ENCODE measurements around the gene TMEM255B. TPM values are rescaled to one million over a fixed set of nuclear protein-coding genes. Genes with fewer than 3 reads are reported as not detected.

The TMEM255B gene
- total and polyA plus RNA-seq, 2 of the 4 experiments (the other 2 are of a cell fraction): 0.36 to 0.94 TPM

GRCh38 chr13:113724780-113725315 is 34.2 kb upstream of the TMEM255B start:
- H3K4me1 ChIP-seq (ENCODE audit: control insufficient read depth, insufficient read depth, low read length): no peaks in the 10 kb centered on the region; the same call in none of the 2 replicates
- CTCF ChIA-PET: no interaction called here
- POLR2A ChIA-PET (ENCODE audit: unreplicated experiment): no interaction called here
- no peak overlapping the region for H3K56ac ChIP-seq (ENCODE audit: extremely low read depth, insufficient read depth, low read length)
- no peak overlapping the region; the same call in 1 of the 2 replicates for H3K4ac ChIP-seq (ENCODE audit: low read depth, low read length)
- BruUV-seq (replicated peaks): no TSS peak
- peak overlapping the region; percentile 77 for H3K4me2 ChIP-seq (ENCODE audit: low read depth, low read length)
- no peaks in the 10 kb centered on the region for H3K36me3 ChIP-seq (ENCODE audit: control insufficient read depth, insufficient read depth, low read length)
- H3K79me1 ChIP-seq (ENCODE audit: low read depth in 1 of 2, low read length in 2 of 2): no peaks in the 10 kb centered on the region
- H2AK5ac ChIP-seq (ENCODE audit: low read depth, low read length): peak overlapping the region; percentile 82; the same call in 1 of the 2 replicates
- DNase-seq: peak; percentile 23
- H2BK5ac ChIP-seq (ENCODE audit: low read depth, low read length, poor library complexity, severe bottlenecking): no peak overlapping the region
- no peak overlapping the region for H4K8ac ChIP-seq (ENCODE audit: low read depth in 2 of 2, low read length in 2 of 2)
- H4K91ac ChIP-seq (ENCODE audit: insufficient read depth, low read depth, low read length): no peak overlapping the region; the same call in 1 of the 2 replicates
- peak overlapping the region; percentile 92 for H2AFZ ChIP-seq (replicated peaks; ENCODE audit: low read length, poor library complexity)
- H4K20me1 ChIP-seq (ENCODE audit: insufficient read depth, low read length): no peaks in the 10 kb centered on the region
- TF ChIP-seq SMC3 (IDR thresholded peaks at IDR 0.05; ENCODE audit: low read depth, low read length): peak; percentile 72
- TF ChIP-seq ELK1 (IDR thresholded peaks at IDR 0.05; ENCODE audit: borderline replicate concordance, low read depth, low read length): no peak
- no peak for TF ChIP-seq MAFK (IDR thresholded peaks at IDR 0.05; ENCODE audit: low read depth, low read length)
- peak; percentile 74 for TF ChIP-seq RAD21 (IDR thresholded peaks at IDR 0.05; ENCODE audit: low read length)
- TF ChIP-seq, protein P1, sequence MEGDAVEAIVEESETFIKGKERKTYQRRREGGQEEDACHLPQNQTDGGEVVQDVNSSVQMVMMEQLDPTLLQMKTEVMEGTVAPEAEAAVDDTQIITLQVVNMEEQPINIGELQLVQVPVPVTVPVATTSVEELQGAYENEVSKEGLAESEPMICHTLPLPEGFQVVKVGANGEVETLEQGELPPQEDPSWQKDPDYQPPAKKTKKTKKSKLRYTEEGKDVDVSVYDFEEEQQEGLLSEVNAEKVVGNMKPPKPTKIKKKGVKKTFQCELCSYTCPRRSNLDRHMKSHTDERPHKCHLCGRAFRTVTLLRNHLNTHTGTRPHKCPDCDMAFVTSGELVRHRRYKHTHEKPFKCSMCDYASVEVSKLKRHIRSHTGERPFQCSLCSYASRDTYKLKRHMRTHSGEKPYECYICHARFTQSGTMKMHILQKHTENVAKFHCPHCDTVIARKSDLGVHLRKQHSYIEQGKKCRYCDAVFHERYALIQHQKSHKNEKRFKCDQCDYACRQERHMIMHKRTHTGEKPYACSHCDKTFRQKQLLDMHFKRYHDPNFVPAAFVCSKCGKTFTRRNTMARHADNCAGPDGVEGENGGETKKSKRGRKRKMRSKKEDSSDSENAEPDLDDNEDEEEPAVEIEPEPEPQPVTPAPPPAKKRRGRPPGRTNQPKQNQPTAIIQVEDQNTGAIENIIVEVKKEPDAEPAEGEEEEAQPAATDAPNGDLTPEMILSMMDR (conservative IDR thresholded peaks at IDR 0.05; ENCODE audit: low read depth, low read length): peak; percentile 75
- no peak overlapping the region for H3K18ac ChIP-seq (ENCODE audit: low read depth, low read length)
- no peaks in the 10 kb centered on the region for H3K9me1 ChIP-seq (ENCODE audit: insufficient read depth, low read length)
- peak overlapping the region; percentile 44 for H3K4me3 ChIP-seq (ENCODE audit: insufficient read depth, low read depth, low read length)
- peaks cover 19% of the 10 kb centered on the region for H3K27me3 ChIP-seq (ENCODE audit: control insufficient read depth, insufficient read depth, low read length)
- no peak overlapping the region for H2BK15ac ChIP-seq (ENCODE audit: low read depth, low read length)
- H3K27ac ChIP-seq (ENCODE audit: insufficient read depth, low read length): no peak overlapping the region
- peak; percentile 93 for ATAC-seq (ENCODE audit: low read depth)
- in situ Hi-C loops (cut with MboI; ENCODE audit: low sequenced_read_pairs) (no loop called here), intact Hi-C loops (cut with micrococcal nuclease) (no loop called here), dilution Hi-C loops (cut with HindIII; ENCODE audit: low sequenced_read_pairs, unreplicated experiment) (no loop called here)
- no peak overlapping the region for H3K9ac ChIP-seq (ENCODE audit: low read depth, low read length)
- H3K14ac ChIP-seq (replicated peaks; ENCODE audit: low read depth, low read length): no peak overlapping the region
- WGBS, 2 experiments (ENCODE audit: extremely low coverage in 2 of 2, insufficient read length in 1 of 2): 4% methylated on average over 10 of the region's 36 CpGs; no CpG with 5 or more reads in 1 of the 2 experiments
- H3K23ac ChIP-seq (ENCODE audit: low read depth, low read length): no peak overlapping the region
- H4K5ac ChIP-seq (ENCODE audit: low read depth, low read length): no peak overlapping the region
- H2BK20ac ChIP-seq (ENCODE audit: low read depth, low read length): no peak overlapping the region
- H3K9me3 ChIP-seq (ENCODE audit: control insufficient read depth, insufficient read depth, low read length): peaks cover 2% of the 10 kb centered on the region; the same call in 1 of the 2 replicates
- peak overlapping the region; percentile 42 for H2AK9ac ChIP-seq (replicated peaks; ENCODE audit: low read depth, low read length, poor library complexity)
- 0 out of 2 replicates have a peak overlapping the region, but pooled peaks have one; percentile 29 for H2BK120ac ChIP-seq (ENCODE audit: low read depth, low read length)

All from IMR-90 (cell line).